Esophagus squamous epithelium (tissue), 4 donors: ENCODE data around the gene SLC38A9.

ENCODE experiments used
- CTCF ChIP-seq, 6 experiments: fragments of 450-650 bp in 4 of 6; fragments of 200-600 bp in 2 of 6; sonication (generic) in 2 of 6; IDR thresholded peaks; one replicate each; pipeline ENCODE4 v1.5.1; 2016 to 2019; ENCODE audit warnings: antibody characterized with exemption in 6 of 6, mild to moderate bottlenecking in 4 of 6, moderate library complexity in 4 of 6
- POLR2A ChIP-seq, 4 donors: fragments of 450-650 bp; IDR thresholded peaks; one replicate each; pipeline ENCODE4 v1.6.1; 2017; ENCODE audit warnings: antibody characterized with exemption in 4 of 4, mild to moderate bottlenecking in 4 of 4, moderate library complexity in 3 of 4

GRCh38 chr5:55731848-55732247 lies 19.7 kb upstream of the SLC38A9 start:
- TF ChIP-seq CTCF (IDR thresholded peaks at IDR 0.05): no peak
- no peak for TF ChIP-seq POLR2A (IDR thresholded peaks at IDR 0.05)
